Activated CD8-positive, alpha-beta memory T cell treated with anti-CD3 and anti-CD28 coated beads for 36 hours (primary cell): ENCODE data around the gene CCDC112. TPM values are rescaled to one million over a fixed set of nuclear protein-coding genes. Genes with fewer than 3 reads are reported as not detected.

ENCODE experiments used
- total RNA-seq, 2 experiments: library from RNA; stranded (reverse); gene quantifications; one replicate each; pipeline ENCODE4 v1.2.3, GENCODE V29; 2021

The CCDC112 gene
- total RNA-seq, 2 experiments from 2014 or later, result 0.89 to 0.99 TPM

Other genes with a start within 250 kb of the CCDC112 start
- gene TRIM36, start 126.7 kb downstream of the CCDC112 start, total RNA-seq, result under 1 TPM; 0.15 to 0.40 TPM
- 10 to 100 TPM; 42.5 to 45.2 TPM for gene PGGT1B, start 33.8 kb downstream of the CCDC112 start, total RNA-seq
- 10 to 100 TPM; 13.9 to 14.0 TPM for gene FEM1C, start 248.1 kb upstream of the CCDC112 start, total RNA-seq